A375 (cell line): ENCODE measurements around the gene ENDOD1. TPM values are rescaled to one million over a fixed set of nuclear protein-coding genes. Genes with fewer than 3 reads are reported as not detected.

Source experiments
- total RNA-seq: library from RNA; depleted of rRNA; stranded (reverse); fragments of >200 nt; shearing (Covaris generic); gene quantifications from 2 replicates; pipeline ENCODE4 v1.2.3, GENCODE V29; 2014; rRNA removed

Gene ENDOD1, protein sequence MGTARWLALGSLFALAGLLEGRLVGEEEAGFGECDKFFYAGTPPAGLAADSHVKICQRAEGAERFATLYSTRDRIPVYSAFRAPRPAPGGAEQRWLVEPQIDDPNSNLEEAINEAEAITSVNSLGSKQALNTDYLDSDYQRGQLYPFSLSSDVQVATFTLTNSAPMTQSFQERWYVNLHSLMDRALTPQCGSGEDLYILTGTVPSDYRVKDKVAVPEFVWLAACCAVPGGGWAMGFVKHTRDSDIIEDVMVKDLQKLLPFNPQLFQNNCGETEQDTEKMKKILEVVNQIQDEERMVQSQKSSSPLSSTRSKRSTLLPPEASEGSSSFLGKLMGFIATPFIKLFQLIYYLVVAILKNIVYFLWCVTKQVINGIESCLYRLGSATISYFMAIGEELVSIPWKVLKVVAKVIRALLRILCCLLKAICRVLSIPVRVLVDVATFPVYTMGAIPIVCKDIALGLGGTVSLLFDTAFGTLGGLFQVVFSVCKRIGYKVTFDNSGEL
- total RNA-seq = 17.8 and 20.0 TPM in 2 replicates

DNA sequence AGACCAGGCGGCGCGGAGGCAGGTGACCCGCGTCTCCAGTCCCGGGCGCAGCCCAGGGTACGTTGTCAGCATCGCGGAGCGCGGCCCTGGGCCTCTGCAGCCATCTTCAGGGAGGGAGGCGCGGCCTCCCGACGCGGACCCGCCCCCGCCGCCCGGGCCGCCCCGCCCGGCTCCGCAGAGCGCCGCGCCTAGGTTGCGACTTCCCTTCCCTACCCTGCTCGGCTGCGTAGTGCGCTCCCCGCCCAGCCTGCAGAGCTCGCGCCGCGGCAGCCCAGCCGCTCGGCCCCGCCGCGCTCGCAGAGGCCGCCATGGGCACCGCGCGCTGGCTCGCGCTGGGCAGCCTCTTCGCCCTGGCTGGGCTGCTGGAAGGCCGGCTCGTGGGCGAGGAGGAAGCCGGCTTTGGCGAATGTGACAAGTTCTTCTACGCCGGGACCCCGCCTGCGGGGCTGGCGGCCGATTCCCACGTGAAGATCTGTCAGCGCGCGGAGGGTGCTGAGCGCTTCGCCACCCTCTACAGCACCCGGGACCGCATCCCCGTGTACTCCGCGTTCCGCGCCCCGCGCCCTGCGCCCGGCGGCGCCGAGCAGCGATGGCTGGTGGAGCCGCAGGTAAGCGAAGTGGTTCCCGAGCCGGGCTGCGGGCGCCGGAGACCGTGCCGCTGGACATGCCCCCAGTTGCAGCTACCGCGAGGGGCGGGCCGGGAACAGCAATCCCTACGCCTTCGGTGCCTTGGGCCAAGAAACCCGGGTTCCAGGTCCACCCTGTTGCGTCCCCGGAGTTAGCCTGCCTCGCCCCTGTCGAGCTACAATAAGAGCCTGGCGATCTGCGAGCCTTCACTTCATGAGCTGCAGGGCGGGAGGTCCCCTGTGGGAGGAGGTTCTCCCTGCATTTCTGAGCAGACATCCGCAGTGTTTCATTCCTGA is at the start of gene ENDOD1:
Gene ENDOD1, plus strand, starts transcription at position 227 of the 923 bp plus-strand sequence. Its CDS starts 82 bp downstream, at position 309.

DNA sequence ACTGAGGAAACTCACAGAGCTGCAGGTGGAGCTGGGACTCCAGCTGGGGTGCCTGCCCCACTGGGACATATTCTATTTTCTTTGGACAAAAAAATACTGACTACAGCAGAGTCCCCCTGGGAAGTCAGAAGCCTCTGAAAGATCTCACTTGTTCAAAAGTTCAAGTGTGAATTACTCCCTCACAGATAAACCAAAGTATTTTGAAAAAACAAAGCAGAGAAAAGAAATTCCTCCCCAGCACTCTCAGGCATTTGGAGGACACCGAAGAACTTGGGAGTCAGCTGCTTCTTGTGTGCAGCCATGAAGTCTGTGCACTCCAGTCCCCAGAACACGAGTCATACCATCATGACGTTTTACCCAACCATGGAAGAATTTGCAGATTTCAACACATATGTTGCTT is 40.5 kb upstream of the ENDOD1 start, which contains the start of gene KDM4F:
Gene KDM4F, plus strand, starts transcription at position 301 of the 400 bp plus-strand sequence.

DNA sequence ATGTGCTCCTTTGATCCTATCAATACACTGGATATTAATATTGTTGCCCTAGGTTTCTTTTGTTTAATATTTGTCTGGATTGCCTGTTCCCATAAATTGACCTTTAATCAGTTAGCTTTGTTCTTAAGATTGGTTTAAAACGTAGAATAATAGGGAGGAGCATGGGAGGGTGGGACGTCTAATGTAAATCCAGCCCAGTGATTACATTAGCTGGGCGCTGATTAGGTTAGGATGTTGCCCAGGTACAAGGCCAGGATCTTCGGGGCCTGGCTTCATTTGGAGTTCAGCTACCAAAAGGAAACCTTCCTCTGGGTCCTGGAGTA is 23.0 kb upstream of the ENDOD1 start, which contains the start of gene SRSF8:
Gene SRSF8, plus strand, starts transcription at position 204 of the 323 bp plus-strand sequence. CDS start 308 bp downstream, outside the sequence.

Other genes with a start within 250 kb of the ENDOD1 start
- gene CWC15, start 116.3 kb upstream of the ENDOD1 start, total RNA-seq = 39.5 and 70.5 TPM in 2 replicates
- gene KDM4D, start 116.1 kb upstream of the ENDOD1 start, total RNA-seq = 1.4 and 1.6 TPM in 2 replicates
- not detected in 2 replicates for gene KDM4E, start 64.6 kb upstream of the ENDOD1 start, total RNA-seq
- gene KDM4F, start 40.4 kb upstream of the ENDOD1 start, total RNA-seq = not detected in 2 replicates
- gene SRSF8, start 22.9 kb upstream of the ENDOD1 start, total RNA-seq = 13.3 and 17.3 TPM in 2 replicates
- 0.26 and 0.58 TPM in 2 replicates for gene SESN3, start 141.4 kb downstream of the ENDOD1 start, total RNA-seq